ENCODE data around the gene GNAI3. TPM values are rescaled to one million over a fixed set of nuclear protein-coding genes. Genes with fewer than 3 reads are reported as not detected.

Gene GNAI3
- total and polyA plus RNA-seq, 2 of the 13 experiments (the other 11 are each of a cell fraction or from before 2014, with no cell fraction given), result 4.3 to 9.0 TPM

DNA sequence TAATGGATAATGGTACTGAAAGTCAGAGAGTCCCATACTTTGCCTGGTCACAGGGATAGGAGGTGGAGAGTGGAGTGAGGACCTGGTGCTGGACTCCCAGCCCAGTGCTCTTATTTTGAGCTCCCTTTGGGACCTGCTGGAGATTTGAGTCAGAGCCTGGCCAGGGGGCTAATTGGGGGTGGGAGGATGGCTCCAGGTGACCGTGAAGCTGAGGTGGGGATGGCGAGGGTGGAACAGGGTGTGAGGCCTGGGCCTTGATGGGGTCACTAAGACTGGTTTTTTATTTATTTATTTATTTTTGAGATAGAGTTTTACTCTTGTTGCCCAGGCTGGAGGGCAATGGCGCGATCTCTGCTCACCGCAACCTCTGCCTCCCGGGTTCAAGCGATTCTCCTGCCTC lies 89.0 kb downstream of the GNAI3 start:
- CTCF ChIA-PET (ENCODE audit: low intra/inter-chr PET ratio, low total read pairs), result no interaction called here
- POLR2A ChIA-PET, result interaction anchor here (2.2 kb wide), 1 partner anchor 17 kb away, joined by 11 read pairs; no protein-coding TSS in a partner anchor
- FAIRE-seq, result no peak
- Histone ChIP-seq H3K27me3 (ENCODE audit: control insufficient read depth in 1 of 2, insufficient read depth in 2 of 2, low read length in 2 of 2) (no peaks in the 10 kb centered on the region), H3K79me2 (ENCODE audit: insufficient read depth, low read length) (no peaks in the 10 kb centered on the region), H3K36me3 (replicated peaks in 1 of 2; ENCODE audit: control insufficient read depth in 1 of 2, insufficient read depth in 2 of 2, low read length in 2 of 2) (no peaks in the 10 kb centered on the region), H3K4me3 (replicated peaks in 1 of 3; ENCODE audit: insufficient read depth in 1 of 3, low read depth in 2 of 3, low read length in 3 of 3) (no peak overlapping the region), H2AFZ (ENCODE audit: low read length) (no peak overlapping the region), H3K9me3 (ENCODE audit: low read length) (no peaks in the 10 kb centered on the region), H3K27ac (ENCODE audit: extremely low read length, insufficient read depth, low read length) (no peak overlapping the region), H3K4me1 (ENCODE audit: insufficient read depth, low read length) (peaks cover 27% of the 10 kb centered on the region), H4K20me1 (ENCODE audit: insufficient read depth, low read length) (no peaks in the 10 kb centered on the region), H3K4me2 (ENCODE audit: low read depth, low read length) (no peak overlapping the region), H3K9ac (ENCODE audit: insufficient read depth, low read depth, low read length) (no peak overlapping the region)
- 96% methylated on average over 7 of the region's 7 CpGs for WGBS (ENCODE audit: low lambda C conversion rate)
- in situ Hi-C loops (cut with HindIII; ENCODE audit: extremely low pct_ligation_motif_present, low pct_unique_long_range_greater_than_20kb) (no loop called here), intact Hi-C loops (cut with micrococcal nuclease; ENCODE audit: unreplicated experiment) (no loop called here)
- DNase-seq (ENCODE audit: low spot score), result no peak
- BruUV-seq (replicated peaks), result no TSS peak
- no peak for ATAC-seq
- TF ChIP-seq BHLHE40 (IDR thresholded peaks at IDR 0.05; ENCODE audit: low read length), result no peak

DNA sequence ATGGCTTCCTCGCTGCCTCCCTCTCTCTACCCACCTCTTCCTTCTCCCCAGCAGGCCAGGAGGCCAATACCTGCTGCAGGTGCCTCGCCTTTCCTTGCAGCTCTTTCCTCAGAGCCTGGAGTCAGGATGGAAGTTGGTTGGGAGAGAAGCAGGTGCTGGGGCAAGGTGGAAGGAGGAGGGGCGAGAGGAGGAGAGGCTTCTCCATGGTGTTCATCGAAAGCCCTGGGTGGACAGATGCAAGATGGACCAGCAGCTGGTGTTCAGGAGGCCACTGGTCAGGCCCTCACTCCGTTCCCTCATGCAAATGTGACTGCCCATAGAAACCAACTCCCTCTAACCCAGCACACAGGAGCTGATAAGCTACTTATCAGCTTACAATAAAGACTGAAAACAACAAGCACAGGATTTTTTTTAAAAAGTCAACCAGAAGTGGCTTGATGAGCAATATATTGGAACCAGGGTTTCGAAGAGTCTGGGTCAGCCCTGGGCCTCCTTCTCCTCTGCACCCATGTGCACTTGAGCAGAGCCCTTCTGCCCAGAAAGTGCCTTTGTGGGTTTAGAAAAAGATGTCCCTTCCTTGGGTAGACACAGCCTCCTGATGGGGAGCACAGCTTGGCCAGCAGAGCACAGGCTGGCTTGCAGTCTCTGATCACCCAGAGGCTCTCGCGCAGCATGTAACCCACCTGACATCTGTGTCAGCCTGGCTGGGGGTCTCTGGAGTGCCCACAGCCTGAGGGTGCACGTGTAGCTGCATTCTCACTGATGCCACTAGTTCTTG lies 90.8 kb downstream of the GNAI3 start:
- peaks cover 33% of the 10 kb centered on the region for H3K4me1 ChIP-seq (ENCODE audit: insufficient read depth, low read length)
- TF ChIP-seq ARHGAP35 (CRISPR knock-in tag; IDR thresholded peaks at IDR 0.05; ENCODE audit: borderline replicate concordance) (no peak), RBM22 (optimal IDR thresholded peaks at IDR 0.05; ENCODE audit: low read length) (no peak), TARDBP (CRISPR knock-in tag; IDR thresholded peaks at IDR 0.05) (no peak), ZNF7 (CRISPR knock-in tag; IDR thresholded peaks at IDR 0.05) (no peak), KDM5A (IDR thresholded peaks at IDR 0.05; ENCODE audit: borderline replicate concordance, low read length) (no peak), MATR3 (CRISPR knock-in tag; IDR thresholded peaks at IDR 0.05) (no peak)
- TF ChIP-seq, protein P1, sequence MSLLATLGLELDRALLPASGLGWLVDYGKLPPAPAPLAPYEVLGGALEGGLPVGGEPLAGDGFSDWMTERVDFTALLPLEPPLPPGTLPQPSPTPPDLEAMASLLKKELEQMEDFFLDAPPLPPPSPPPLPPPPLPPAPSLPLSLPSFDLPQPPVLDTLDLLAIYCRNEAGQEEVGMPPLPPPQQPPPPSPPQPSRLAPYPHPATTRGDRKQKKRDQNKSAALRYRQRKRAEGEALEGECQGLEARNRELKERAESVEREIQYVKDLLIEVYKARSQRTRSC (CRISPR knock-in tag; IDR thresholded peaks at IDR 0.05; ENCODE audit: low read depth), result no peak
- TF ChIP-seq, protein P2, sequence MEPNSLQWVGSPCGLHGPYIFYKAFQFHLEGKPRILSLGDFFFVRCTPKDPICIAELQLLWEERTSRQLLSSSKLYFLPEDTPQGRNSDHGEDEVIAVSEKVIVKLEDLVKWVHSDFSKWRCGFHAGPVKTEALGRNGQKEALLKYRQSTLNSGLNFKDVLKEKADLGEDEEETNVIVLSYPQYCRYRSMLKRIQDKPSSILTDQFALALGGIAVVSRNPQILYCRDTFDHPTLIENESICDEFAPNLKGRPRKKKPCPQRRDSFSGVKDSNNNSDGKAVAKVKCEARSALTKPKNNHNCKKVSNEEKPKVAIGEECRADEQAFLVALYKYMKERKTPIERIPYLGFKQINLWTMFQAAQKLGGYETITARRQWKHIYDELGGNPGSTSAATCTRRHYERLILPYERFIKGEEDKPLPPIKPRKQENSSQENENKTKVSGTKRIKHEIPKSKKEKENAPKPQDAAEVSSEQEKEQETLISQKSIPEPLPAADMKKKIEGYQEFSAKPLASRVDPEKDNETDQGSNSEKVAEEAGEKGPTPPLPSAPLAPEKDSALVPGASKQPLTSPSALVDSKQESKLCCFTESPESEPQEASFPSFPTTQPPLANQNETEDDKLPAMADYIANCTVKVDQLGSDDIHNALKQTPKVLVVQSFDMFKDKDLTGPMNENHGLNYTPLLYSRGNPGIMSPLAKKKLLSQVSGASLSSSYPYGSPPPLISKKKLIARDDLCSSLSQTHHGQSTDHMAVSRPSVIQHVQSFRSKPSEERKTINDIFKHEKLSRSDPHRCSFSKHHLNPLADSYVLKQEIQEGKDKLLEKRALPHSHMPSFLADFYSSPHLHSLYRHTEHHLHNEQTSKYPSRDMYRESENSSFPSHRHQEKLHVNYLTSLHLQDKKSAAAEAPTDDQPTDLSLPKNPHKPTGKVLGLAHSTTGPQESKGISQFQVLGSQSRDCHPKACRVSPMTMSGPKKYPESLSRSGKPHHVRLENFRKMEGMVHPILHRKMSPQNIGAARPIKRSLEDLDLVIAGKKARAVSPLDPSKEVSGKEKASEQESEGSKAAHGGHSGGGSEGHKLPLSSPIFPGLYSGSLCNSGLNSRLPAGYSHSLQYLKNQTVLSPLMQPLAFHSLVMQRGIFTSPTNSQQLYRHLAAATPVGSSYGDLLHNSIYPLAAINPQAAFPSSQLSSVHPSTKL (CRISPR knock-in tag; IDR thresholded peaks at IDR 0.05), result no peak

More for the DNA sequence above, 90.8 kb downstream of the GNAI3 start:
- intact Hi-C loops (cut with micrococcal nuclease; ENCODE audit: unreplicated experiment) (loop anchor here (2.0 kb wide), 1 partner anchor 96 kb away; no protein-coding TSS in a partner anchor), in situ Hi-C loops (cut with HindIII; ENCODE audit: extremely low pct_ligation_motif_present, low pct_unique_long_range_greater_than_20kb) (no loop called here)
- DNase-seq (ENCODE audit: low spot score) (no peak), FAIRE-seq (no peak), ATAC-seq (no peak)
- Histone ChIP-seq H2AFZ (ENCODE audit: low read length) (no peak overlapping the region), H3K27ac (ENCODE audit: extremely low read length, insufficient read depth, low read length) (no peak overlapping the region), H3K9ac (ENCODE audit: insufficient read depth, low read depth, low read length) (no peak overlapping the region), H4K20me1 (ENCODE audit: insufficient read depth, low read length) (no peaks in the 10 kb centered on the region), H3K9me3 (ENCODE audit: low read length) (no peaks in the 10 kb centered on the region), H3K79me2 (ENCODE audit: insufficient read depth, low read length) (no peaks in the 10 kb centered on the region), H3K4me3 (replicated peaks in 1 of 3; ENCODE audit: insufficient read depth in 1 of 3, low read depth in 2 of 3, low read length in 3 of 3) (no peak overlapping the region), H3K4me2 (ENCODE audit: low read depth, low read length) (no peak overlapping the region), H3K27me3 (ENCODE audit: control insufficient read depth in 1 of 2, insufficient read depth in 2 of 2, low read length in 2 of 2) (0 out of 5 replicates have a peak, but pooled peaks cover 0 to 3% of the 10 kb centered on the region in 2 experiments), H3K36me3 (replicated peaks in 1 of 2; ENCODE audit: control insufficient read depth in 1 of 2, insufficient read depth in 2 of 2, low read length in 2 of 2) (no peaks in the 10 kb centered on the region)
- ChIA-PET POLR2A (interaction anchor here (1.2 to 3.8 kb wide), 6 partner anchors 11 to 135 kb away, joined by 3 to 23 read pairs (median 4); partner anchors contain the start of genes EPS8L3 and GNAI3), CTCF (ENCODE audit: low intra/inter-chr PET ratio, low total read pairs) (interaction anchor here (1.2 to 2.6 kb wide), 2 partner anchors 93 to 134 kb away, joined by 7 to 13 read pairs; no protein-coding TSS in a partner anchor)
- WGBS (ENCODE audit: low lambda C conversion rate), result 32% methylated on average over 6 of the region's 9 CpGs
- BruUV-seq (replicated peaks), result no TSS peak
